ENCODE measurements around the gene RCBTB2. TPM values are rescaled to one million over a fixed set of nuclear protein-coding genes. Genes with fewer than 3 reads are reported as not detected.

The RCBTB2 gene
- total RNA-seq, 1 donor, result 7.0 TPM

DNA sequence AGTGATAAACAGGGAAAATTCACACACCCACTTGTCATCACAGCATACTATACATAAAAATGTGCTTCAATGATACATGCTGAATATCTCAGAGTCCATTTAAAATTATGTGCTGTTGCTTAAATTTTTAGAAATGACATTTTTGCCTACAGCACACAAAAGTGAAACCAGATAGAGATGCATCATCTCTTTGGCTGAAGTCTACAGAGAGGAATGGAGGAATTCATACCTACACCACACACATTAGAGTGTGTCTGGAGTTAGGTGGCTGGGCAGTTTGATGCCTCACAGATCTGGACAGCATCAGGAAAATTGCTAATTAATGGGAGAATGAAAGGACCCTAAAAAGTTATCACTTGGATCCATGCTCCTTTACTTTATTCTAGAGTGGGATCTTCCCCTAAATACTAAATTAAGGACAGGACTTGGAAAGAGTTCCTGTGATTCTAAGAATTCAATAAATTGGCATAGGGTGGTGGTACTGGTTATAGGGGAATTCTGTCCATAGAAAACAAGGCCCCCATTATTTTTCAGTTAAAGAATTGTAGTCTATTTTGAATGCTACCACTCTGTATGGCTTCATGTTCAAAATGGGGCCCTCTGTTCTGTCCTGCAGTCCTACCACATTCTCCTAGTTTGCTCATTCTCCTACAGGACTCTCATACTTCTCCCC lies 41.3 kb downstream of the RCBTB2 start:
- DNase-seq (ENCODE audit: low read depth), result peak; percentile 26
- TF ChIP-seq, protein P1, sequence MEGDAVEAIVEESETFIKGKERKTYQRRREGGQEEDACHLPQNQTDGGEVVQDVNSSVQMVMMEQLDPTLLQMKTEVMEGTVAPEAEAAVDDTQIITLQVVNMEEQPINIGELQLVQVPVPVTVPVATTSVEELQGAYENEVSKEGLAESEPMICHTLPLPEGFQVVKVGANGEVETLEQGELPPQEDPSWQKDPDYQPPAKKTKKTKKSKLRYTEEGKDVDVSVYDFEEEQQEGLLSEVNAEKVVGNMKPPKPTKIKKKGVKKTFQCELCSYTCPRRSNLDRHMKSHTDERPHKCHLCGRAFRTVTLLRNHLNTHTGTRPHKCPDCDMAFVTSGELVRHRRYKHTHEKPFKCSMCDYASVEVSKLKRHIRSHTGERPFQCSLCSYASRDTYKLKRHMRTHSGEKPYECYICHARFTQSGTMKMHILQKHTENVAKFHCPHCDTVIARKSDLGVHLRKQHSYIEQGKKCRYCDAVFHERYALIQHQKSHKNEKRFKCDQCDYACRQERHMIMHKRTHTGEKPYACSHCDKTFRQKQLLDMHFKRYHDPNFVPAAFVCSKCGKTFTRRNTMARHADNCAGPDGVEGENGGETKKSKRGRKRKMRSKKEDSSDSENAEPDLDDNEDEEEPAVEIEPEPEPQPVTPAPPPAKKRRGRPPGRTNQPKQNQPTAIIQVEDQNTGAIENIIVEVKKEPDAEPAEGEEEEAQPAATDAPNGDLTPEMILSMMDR (IDR thresholded peaks at IDR 0.05; ENCODE audit: insufficient read depth, low read length), result no peak
- H3K4me3 ChIP-seq (ENCODE audit: low read depth, low read length), result peak overlapping the region; percentile 57

DNA sequence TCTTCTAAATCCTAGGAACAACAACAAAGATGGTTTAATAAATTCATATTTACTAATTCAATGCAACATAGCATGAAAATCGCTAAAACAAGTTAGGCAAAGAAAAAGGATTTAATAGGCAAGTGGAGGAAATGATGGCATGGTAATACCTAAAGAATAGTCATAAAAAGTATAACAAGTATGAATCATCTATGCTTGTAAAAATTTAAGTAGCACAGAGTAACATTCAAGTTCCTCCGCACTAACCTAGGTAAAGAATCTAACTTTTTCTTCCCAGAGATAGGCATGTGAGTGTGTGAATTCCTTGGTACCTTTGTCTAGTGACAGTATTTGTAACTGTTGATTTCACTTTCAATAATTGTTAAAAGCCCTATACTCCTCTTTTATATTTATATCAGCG lies 42.6 kb downstream of the RCBTB2 start:
- no peak for DNase-seq (ENCODE audit: low read depth)
- TF ChIP-seq, protein P1 (IDR thresholded peaks at IDR 0.05; ENCODE audit: insufficient read depth, low read length), result no peak

DNA sequence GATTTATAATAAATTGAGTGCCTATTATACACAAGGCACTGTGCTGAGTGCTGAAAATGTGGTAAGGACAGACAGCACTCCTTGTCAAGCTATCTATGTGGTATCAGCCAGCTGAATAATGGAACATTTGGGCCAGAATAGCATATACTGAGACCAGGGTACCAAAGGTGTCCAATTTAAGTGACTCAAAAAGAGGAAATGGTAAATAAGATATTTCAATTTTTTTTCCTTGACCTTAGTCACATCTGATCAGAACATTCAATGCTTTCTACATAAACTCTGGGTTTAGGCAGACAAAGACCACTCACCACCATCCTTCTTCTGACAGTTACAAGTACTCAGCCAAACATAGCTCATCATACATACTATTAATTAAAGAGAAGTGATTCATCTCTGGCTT lies 43.2 kb downstream of the RCBTB2 start:
- TF ChIP-seq, protein P1 (IDR thresholded peaks at IDR 0.05; ENCODE audit: insufficient read depth, low read length), result no peak
- DNase-seq (ENCODE audit: low read depth), result no peak
- H3K4me3 ChIP-seq (ENCODE audit: low read depth, low read length), result no peak overlapping the region

More for the DNA sequence above, 42.6 kb downstream of the RCBTB2 start:
- H3K4me3 ChIP-seq (ENCODE audit: low read depth, low read length), result no peak overlapping the region

DNA sequence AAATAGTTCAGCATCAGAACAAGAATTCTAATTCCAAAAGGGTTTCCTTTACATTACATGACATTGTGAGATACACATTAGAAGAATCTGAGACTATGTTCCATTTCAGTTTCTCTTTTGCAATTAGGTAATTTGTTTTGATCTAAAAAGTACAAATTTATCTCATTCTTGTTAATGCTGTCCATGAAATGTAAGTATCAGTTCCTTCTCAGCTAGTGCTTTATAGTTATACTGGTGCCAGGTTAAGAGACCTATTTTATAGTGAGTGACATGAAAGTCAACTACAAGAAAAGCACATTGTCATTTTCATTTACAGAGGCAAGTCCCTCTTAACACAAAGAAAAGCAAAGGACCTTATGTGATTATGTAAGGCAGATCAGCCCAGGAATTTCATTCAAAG lies 43.9 kb downstream of the RCBTB2 start:
- TF ChIP-seq, protein P1 (IDR thresholded peaks at IDR 0.05; ENCODE audit: insufficient read depth, low read length), result no peak
- H3K4me3 ChIP-seq (ENCODE audit: low read depth, low read length), result no peak overlapping the region
- no peak for DNase-seq (ENCODE audit: low read depth)

DNA sequence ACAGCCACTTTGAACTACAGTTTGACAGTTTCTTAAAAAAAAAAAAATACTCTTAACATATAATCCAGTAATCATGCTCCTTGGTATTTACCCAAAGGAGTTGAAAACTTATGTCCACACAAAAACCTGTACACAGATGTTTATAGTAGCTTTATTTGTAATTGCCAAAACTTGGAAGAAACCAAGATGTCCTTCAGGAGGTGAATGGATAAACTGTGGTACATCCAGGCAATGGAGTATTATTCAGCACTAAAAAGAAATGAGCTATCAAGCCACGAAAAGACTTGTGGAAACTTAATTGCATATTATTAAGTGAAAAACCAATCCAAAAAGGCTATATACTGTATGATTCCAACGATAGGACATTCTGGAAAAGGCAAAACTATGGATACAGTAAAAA lies 44.9 kb downstream of the RCBTB2 start:
- TF ChIP-seq, protein P1 (IDR thresholded peaks at IDR 0.05; ENCODE audit: insufficient read depth, low read length), result no peak
- no peak for DNase-seq (ENCODE audit: low read depth)
- no peak overlapping the region for H3K4me3 ChIP-seq (ENCODE audit: low read depth, low read length)

DNA sequence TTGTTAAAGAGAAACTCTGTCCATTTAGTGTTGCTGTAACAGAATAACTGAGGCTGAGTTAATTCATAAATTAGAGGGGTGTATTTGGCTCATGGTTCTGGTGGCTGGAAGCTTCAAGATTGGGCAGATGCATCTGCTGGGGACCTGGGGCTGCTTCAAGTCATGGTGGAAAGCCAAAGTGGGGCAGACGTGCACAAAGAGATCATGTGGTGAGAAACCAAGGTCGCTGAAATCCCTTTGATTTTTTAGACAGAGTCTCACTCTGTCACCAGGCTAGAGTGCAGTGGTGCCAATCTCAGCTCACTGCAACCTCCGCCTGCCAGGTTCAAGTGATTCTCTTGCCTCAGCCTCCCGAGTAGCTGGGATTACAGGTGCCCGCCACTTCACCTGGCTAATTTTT lies 46.0 kb downstream of the RCBTB2 start:
- TF ChIP-seq, protein P1 (IDR thresholded peaks at IDR 0.05; ENCODE audit: insufficient read depth, low read length), result no peak
- DNase-seq (ENCODE audit: low read depth), result no peak

DNA sequence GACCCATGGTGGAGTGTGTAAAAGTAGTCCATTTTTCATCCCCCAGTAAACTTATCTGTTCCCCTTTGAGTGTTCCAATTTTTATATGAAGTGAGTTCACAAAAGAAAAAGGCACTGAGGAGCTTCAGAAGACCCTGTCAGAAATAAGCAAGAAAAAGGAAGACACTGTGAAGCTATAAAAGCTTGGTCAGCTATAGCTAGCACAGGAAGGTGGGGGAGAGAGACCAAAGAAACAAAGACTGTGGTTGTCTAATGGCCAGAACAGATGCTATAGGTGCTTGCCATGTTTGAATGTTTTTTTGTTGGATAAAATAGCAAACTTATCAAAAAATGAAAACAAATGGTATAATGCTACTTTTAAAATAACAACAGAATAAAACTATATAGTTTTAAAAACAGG lies 46.5 kb downstream of the RCBTB2 start:
- DNase-seq (ENCODE audit: low read depth), result no peak
- H3K4me3 ChIP-seq (ENCODE audit: low read depth, low read length), result no peak overlapping the region
- TF ChIP-seq, protein P1 (IDR thresholded peaks at IDR 0.05; ENCODE audit: insufficient read depth, low read length), result no peak

More for the DNA sequence above, 46.0 kb downstream of the RCBTB2 start:
- H3K4me3 ChIP-seq (ENCODE audit: low read depth, low read length), result no peak overlapping the region
